ENCODE measurements around the gene WWC2.

WWC2 gene

GRCh38 chr4:183252959-183253358 lies 153.9 kb downstream of the WWC2 start:
- no peak for DNase-seq (ENCODE audit: low read depth)
- TF ChIP-seq CTCF (conservative IDR thresholded peaks at IDR 0.05; ENCODE audit: low read depth, low read length) = no peak
- H3K4me3 ChIP-seq (ENCODE audit: low read length) = no peak overlapping the region

GRCh38 chr4:183253451-183253850 lies 154.4 kb downstream of the WWC2 start:
- no peak overlapping the region for H3K4me3 ChIP-seq (ENCODE audit: low read length)
- TF ChIP-seq CTCF (conservative IDR thresholded peaks at IDR 0.05; ENCODE audit: low read depth, low read length) = no peak
- no peak for DNase-seq (ENCODE audit: low read depth)

- no peak for DNase-seq (ENCODE audit: low read depth)
- TF ChIP-seq CTCF (conservative IDR thresholded peaks at IDR 0.05; ENCODE audit: low read depth, low read length) = no peak
- H3K4me3 ChIP-seq (ENCODE audit: low read length) = no peak overlapping the region
These were observed 155.1 kb downstream of the WWC2 start for GRCh38 chr4:183254162-183254561.

GRCh38 chr4:183255487-183255886 lies 156.4 kb downstream of the WWC2 start:
- TF ChIP-seq CTCF (conservative IDR thresholded peaks at IDR 0.05; ENCODE audit: low read depth, low read length) = no peak
- DNase-seq (ENCODE audit: low read depth) = no peak
- H3K4me3 ChIP-seq (ENCODE audit: low read length) = no peak overlapping the region

- DNase-seq (ENCODE audit: low read depth) = no peak
- TF ChIP-seq CTCF (conservative IDR thresholded peaks at IDR 0.05; ENCODE audit: low read depth, low read length) = no peak
- no peak overlapping the region for H3K4me3 ChIP-seq (ENCODE audit: low read length)
These were observed 157.3 kb downstream of the WWC2 start for GRCh38 chr4:183256343-183256742.

GRCh38 chr4:183256756-183257385 lies 157.8 kb downstream of the WWC2 start:
- peak; percentile 86 for TF ChIP-seq CTCF (conservative IDR thresholded peaks at IDR 0.05; ENCODE audit: low read depth, low read length)
- DNase-seq (ENCODE audit: low read depth) = no peak
- H3K4me3 ChIP-seq (ENCODE audit: low read length) = no peak overlapping the region

- no peak overlapping the region for H3K4me3 ChIP-seq (ENCODE audit: low read length)
- no peak for DNase-seq (ENCODE audit: low read depth)
- no peak for TF ChIP-seq CTCF (conservative IDR thresholded peaks at IDR 0.05; ENCODE audit: low read depth, low read length)
These were observed 158.8 kb downstream of the WWC2 start for GRCh38 chr4:183257808-183258207.
